Dedifferentiated amniotic fluid mesenchymal stem cell (primary cell): ENCODE data around the gene ERFE.
"Not testable (repeated sequence)": the region's sequence is repeated elsewhere in the genome, so short reads cannot be mapped to it uniquely, and the experiment has no call there.

Experiments used
- DNase-seq: peaks from one replicate; pipeline ENCODE4 v3.0.0-alpha.2; 2016; ENCODE audit errors: extremely low spot score

Gene ERFE

GRCh38 chr2:238168196-238169047 is 9.7 kb downstream of the ERFE start:
- no peak for DNase-seq

- peak; percentile 93 for DNase-seq
These were observed 10.4 kb downstream of the ERFE start for GRCh38 chr2:238169048-238169707.

GRCh38 chr2:238169708-238170251 is 11.0 kb downstream of the ERFE start:
- peak; percentile 95 for DNase-seq

GRCh38 chr2:238170386-238171071 is 11.8 kb downstream of the ERFE start:
- no peak for DNase-seq

- DNase-seq = not testable (repeated sequence)
These were observed 12.3 kb downstream of the ERFE start for GRCh38 chr2:238171072-238171431.

- peak; percentile 23 for DNase-seq
These were observed 12.9 kb downstream of the ERFE start for GRCh38 chr2:238171575-238172187.

GRCh38 chr2:238172439-238172838 is 13.7 kb downstream of the ERFE start:
- DNase-seq = no peak

GRCh38 chr2:238173692-238174091 is 14.9 kb downstream of the ERFE start:
- DNase-seq = no peak

- DNase-seq = no peak
These were observed 15.5 kb downstream of the ERFE start for GRCh38 chr2:238174291-238174690.

GRCh38 chr2:238174701-238175100 is 15.9 kb downstream of the ERFE start:
- no peak for DNase-seq

- DNase-seq = peak; percentile 46
These were observed 17.8 kb downstream of the ERFE start for GRCh38 chr2:238176613-238177012.

GRCh38 chr2:238180554-238180953 is 21.8 kb downstream of the ERFE start:
- DNase-seq = no peak

- DNase-seq = no peak
These were observed 23.6 kb downstream of the ERFE start for GRCh38 chr2:238182362-238182761.

- DNase-seq = no peak
These were observed 25.1 kb downstream of the ERFE start for GRCh38 chr2:238183821-238184220.

GRCh38 chr2:238187618-238188548 is 29.1 kb downstream of the ERFE start:
- no peak for DNase-seq

GRCh38 chr2:238190445-238190844 is 31.7 kb downstream of the ERFE start:
- no peak for DNase-seq

GRCh38 chr2:238202326-238203093 is 43.7 kb downstream of the ERFE start:
- peak; percentile 26 for DNase-seq

- DNase-seq = peak; percentile 61
These were observed 44.6 kb downstream of the ERFE start, which contains the start of gene ILKAP for GRCh38 chr2:238203094-238203972. ILKAP (minus strand) TSS chr2:238203695; CDS start chr2:238203553, 142 bp downstream.
